Islet precursor cell (in vitro differentiated cells): ENCODE data around the gene KPTN.
"Not testable (repeated sequence)": the region's sequence is repeated elsewhere in the genome, so short reads cannot be mapped to it uniquely, and the experiment has no call there.

ENCODE experiments used
- DNase-seq: peaks from one replicate; pipeline ENCODE4 v3.0.0-alpha.2; 2018

The KPTN gene

DNA sequence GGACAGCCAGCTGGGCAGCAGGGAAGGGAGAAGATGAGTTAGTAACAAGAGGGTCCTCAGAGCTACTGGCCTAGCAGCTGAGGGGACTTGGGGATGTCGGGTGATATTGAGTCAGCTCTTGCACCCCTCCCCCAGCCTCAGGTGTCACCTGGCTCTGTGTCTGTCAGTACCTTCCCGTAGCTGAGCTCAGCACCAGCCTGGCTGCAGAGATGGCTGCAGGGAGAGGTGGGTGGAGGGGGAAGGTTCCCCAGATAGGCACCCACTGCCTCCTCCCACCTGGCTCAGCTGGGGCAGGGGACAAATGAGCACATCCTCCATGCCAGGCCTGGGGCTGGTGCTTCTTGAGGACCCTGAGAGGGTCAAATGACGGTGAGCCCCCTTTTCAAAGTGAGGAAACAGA is 6.8 kb upstream of the KPTN start:
- DNase-seq: no peak

DNA sequence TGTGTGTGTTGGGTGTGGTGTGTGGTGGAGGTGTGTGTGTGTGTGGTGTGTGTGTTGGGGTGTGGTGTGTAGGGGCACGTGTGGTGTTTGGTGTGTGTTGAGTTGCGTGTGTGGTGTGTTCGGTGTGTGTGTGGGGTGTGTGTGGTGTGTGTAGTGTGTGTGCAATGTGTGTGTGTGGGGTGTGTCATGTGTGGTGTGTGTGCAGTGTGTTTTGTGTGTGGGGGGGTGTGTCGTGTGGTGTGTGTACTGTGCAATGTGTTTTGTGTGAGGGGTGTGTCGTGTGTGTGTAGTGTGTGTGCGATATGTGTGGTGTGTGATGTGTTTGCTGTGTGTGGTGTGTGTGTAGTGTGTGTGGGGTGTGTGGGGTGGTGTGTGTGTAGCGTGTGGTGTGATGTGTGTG is 6.0 kb upstream of the KPTN start:
- no peak for DNase-seq

DNA sequence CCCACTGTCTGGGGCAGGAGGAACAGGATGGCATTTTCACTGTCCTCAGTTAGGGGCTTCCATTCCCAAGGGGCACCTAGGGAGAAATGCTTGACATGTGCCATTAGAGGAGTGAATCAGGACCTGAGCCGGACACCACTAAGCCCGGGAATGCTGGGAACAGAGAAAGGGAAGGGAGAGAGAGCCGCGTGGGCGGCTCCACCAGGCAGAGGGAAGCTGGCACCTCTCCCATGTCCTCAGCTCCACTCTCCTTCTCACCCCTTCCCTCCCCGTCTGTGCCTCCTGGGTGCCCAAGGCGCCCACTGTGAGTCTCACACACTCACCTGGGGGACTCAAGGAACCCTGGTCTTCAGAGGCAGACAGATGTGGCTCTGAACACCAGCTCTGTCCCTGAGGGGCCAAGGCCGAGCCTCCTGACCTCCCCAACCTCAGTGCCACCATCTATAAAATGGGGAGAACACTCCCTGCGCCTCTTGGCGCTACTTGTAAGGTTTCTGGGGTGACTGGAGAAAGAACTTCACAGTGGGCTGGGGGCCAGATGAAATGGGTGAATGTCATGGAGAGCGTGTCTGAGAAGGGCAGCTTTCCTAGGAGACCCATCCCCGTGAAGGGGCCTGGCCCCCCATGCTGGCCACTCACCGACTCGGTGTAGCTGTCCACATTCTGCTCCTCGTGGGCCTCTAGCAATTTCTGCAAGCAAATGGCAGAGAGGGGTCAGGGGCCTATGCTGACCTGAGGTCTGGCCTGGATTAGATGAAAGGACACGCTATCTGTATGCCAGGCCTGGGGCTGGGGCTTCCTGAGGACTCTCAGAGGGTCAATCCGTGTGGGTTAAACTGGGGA is 5.3 kb upstream of the KPTN start:
- no peak for DNase-seq

DNA sequence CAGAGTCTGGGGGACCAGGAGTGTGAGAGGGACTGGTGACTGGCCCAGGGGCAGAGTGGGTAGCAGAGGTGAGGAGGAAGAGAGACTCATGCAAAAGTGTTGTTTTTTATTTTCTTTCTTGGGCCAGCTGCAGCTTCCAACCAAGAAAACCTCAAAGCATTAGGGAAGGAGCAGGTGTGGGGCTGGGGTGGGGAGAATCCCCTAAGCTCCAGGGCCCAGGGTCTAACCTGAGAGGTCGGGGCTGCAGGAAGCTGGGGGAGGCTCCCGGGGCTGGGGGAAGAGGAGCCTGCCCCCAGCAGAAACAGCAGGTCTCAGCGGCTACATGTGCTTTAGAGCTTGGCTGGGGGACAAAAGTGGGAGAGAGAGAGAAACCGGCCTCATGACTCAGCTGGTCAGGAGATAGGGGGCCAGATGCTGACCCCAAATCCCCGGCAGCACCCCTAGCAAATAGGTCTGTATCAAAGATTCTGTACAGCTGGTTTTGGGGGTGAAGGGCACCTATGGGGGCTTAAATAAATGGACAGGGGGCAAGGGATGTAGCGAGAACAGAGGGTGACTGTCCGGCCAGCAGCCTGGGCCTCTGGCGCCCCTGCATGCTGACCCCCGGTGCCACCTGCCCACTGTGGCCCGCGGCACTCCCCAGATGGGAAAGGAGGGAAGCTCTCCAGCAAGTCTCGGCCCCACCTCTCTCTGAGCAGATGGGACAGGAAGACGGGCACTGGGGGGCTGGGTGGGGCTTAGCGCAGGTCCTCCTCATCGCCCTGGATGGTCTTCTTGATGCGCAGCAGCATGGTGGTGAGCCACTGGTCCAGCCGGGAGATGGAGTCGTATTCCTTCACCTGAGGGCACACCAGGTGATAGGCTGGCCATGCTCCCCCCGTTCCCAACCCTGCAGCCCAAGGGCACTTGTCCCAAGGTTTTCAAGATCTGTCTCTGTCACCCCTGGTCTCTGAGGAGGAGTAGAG is 3.8 kb upstream of the KPTN start:
- DNase-seq: no peak

DNA sequence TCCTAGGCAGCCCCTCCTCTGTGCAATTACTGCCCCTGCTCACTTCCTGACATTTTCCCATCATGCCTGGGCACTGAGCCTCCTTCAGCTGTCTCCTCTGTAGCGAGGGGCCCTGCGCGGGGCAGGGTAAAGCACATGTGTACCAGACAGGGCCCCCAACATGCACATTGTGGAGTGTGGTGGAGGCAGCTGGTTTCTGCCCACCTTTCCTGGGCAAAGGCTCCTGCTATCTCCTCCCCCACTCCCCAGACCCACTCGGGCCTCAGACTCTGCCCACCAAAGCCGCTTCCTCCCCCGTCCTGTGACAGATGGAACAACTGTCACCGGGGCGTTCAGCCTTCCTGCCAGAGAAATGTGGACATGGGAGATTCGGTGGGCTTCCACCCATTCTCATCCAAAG is 2.9 kb upstream of the KPTN start:
- no peak for DNase-seq

DNA sequence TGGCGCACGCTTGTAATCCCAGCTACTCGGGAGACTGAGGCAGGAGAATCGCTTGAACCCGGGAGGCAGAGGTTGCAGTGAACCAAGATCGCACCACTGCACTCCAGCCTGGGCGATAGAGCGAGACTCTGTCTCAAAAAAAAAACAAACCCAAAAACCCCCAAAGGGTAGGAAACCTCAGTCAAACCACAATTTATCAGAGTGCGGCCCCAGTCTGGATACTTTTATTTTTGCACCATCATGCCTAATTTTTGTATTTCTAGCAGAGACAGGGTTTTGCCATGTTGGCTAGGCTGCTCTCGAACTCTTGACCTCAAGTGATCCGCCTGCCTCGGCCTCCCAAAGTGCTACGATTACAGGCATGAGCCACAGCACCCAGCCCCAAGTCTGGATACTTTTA is 2.2 kb upstream of the KPTN start:
- not testable (repeated sequence) for DNase-seq

DNA sequence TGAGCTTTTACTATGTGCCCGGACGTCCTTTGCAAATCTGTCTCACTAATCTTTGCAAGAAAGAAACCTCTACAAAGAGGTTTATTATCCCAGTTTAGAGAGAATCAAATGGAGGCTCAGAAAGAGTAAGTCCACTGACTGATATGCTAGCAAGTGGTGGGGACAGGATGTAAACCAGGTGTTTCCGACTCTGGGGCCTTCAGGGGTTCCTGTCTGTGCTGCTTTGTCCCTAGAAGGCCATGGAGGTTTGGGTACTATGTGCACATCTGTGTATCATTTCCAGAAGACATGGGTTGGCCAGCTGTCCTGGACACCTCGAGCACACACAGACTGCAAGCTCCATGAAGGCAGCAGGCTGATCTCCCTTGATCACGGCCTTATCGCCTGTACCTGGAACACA is 1.2 kb upstream of the KPTN start:
- DNase-seq: no peak

DNA sequence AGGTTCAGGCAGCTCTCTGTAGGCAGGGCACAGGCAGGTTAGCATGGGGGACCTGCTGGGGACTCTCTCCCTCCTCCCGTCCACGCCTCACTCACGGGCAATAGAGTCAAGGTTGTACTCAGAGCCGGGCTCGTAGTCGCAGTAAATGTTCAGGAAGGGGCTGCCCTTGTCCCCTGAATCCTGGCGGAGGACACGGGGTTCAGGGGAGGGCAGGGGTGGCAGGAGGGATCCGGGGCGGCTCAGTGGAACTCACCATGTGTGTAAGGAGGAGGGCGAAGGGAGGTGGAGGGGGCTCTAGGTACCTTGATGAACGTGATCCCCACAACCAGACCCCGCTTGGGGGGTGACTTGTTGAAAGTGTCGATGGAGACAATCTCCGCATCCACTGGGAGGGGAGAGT is 819 bp downstream of the KPTN start:
- DNase-seq: no peak

DNA sequence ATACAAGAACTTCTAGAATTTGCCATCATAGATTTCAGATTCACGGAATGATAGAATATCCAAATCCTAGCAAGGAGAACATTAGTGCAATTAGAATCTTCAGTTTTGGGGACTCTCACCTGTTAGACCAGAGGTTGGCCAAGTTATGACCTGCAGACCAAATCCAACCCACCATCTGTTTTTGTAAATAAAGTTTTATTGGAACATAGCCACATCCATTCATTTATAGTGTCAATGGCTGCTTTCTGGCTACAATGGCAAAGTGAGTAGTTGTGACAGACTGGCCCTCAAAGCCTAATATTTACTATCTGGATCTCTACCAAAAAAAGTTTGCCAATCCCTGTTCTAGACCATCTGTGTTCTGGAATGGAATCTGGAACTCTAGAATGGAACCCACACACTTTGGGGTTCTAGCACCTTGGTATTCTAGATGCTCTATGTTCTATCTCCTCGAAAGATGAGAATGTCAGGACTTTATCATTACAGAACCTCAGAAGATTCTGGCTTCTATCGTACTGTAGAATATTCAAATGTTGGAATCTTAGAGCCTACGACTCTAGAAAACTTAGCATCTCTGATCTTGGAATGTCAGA is 2.5 kb downstream of the KPTN start:
- no peak for DNase-seq

DNA sequence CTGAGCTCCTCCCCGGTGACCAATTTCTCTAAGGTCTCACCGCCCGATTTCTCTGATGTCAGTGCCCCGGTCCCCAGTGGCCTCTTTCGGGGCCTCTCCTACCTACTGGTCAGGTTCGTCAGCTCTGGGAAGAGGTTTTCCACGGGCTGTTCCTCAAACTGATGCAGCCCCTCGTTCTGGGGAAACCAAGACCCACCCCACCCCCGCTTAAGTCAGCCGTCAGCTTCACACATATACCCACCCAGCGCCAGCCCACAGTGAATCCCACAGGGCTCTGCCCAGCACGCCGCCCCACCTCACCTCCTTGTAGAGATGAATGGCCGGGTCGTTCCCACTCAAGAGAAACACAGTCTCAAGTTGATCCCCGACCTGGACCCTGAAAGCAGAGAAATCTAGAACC is 3.4 kb downstream of the KPTN start:
- DNase-seq: no peak

DNA sequence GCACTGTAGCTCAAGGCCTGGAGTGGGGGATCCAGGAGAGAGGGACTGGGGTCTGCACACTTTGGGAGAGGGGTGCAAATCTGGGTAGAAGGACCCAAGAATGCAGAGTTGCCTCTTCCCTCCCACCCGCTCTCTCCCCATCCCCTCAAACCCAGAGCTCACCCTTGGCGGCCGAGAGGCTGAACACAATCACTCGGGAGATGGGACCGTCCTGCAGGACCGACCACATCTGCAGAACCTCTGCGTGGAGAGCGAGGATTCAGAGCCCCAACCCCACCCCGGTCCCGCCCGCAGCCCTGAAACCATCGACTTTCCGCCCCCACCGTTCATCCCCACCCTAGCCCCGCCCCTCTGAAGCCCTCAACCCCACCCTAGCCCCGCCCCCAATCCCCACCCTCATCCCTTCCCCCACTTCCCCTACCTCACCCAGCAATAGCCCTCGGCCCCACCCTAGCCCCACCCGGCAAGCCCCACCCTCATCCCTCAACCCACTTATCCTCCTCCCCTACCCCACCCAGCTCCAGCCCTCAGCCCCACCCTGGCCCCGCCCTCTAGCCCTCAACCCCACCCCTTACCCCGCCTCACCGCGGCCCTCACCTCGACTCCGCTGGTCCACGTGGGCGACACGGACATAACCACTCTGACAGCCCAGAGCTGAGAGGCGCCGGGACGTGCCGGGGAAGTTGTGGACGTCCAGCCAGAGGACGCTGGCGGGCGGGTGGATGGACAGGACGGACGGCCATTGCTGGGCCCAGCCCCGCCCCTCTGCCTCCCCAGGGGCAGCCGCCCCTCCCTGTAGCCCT is 4.1 kb downstream of the KPTN start:
- DNase-seq: peak; percentile 77

DNA sequence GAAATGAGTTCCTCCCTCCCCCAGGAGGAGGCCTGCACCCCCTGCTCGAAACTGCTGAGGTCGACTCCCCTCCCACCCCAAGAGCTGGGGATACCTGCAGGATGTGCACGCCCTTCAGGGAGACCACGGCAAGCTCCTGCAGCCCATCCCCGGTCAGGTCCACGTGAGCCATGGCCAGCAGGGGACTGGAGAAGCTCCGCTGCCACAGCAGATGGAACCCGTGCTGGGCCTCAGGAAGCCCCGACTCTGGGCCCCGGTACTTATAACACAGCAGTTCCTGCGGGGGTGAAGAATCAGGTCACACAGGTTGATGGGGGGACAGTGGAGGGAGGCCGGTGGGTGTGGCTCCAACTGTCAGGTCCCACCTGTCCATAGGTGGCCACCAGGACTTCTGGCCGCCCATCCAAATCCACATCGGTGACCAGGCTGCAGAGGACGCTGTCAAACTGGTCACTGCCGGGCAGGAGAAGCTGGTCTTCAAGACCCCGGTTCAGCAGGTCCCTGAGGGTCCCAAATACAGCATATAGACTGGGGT is 7.5 kb downstream of the KPTN start:
- DNase-seq: no peak

DNA sequence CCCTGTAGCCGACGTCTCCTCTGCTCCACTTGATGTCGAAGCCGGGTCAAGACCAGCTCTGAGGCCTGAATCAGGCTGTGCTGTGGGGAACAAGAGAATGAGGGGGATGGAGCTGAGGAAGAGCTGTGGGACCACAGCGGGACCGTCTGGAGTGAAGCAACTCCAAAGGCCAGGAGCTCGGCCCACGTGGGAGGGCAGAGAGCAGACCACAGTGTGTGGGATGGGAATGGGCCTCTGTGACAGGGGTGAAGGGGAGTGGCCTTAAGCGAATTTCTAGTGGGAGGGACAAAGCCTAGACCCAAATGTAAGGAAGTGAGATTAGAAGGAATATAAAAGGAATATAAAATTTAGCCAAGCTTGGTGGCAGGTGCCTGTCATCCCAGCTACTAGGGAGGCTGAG is 8.6 kb downstream of the KPTN start:
- DNase-seq: no peak

DNA sequence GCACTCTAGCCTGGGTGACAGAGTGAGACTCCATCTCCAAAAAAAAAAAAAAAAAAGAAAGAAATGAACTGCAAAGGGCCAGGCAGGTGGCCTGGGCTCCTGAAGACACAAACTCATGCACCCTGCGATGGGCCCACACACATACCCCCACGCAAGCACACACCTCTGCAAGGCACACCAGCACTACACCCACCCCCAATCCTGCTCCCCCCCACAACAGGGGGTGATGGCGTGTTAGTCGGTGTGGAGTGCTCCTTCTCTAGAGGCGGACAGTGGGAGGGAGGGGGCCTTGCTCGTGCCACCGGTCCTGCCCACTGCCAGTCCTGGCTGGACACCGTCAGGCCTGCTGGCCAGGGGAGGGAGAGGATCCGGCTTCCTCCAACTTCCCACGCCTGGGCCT is 10.7 kb downstream of the KPTN start:
- DNase-seq: no peak

DNA sequence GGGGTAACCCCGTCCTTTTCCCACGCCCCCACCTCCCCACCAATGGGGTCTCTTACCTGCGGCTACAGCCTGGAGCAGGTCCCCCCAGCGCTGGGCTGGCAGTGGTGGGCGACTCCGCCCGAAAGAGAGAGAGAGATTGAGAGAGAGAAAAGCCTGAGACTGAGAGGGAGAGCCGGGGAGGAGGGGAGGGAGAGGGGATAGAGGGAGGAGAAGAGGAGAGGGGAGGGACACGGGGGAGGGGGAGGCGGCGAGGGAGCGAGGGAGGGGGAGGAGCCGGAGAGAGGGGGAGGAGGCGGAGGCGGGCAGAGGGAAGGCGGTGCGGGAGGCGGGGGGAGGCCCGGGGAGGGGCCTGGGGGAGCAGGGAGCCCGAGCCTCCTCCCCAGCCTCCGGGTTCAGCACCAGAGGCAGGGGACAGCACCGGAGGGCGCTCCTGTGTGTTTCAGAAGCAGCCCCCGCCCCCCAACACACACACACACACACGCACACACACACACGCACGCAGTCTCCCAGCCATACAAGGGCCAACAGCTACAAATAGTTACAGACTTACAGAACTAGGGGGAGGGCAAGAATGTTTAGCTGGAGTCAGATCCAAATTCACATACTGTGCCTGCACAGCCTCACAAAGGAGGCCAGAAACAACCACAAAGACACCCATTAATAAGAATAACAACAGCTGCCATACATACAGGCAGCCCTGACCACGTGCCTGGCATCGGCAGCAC is 12.1 kb downstream of the KPTN start, which contains the start of gene SLC8A2:
Gene SLC8A2, minus strand, starts transcription at position 161 of the 725 bp plus-strand sequence. CDS start 5,490 bp downstream, outside the sequence.
- peak; percentile 97 for DNase-seq

DNA sequence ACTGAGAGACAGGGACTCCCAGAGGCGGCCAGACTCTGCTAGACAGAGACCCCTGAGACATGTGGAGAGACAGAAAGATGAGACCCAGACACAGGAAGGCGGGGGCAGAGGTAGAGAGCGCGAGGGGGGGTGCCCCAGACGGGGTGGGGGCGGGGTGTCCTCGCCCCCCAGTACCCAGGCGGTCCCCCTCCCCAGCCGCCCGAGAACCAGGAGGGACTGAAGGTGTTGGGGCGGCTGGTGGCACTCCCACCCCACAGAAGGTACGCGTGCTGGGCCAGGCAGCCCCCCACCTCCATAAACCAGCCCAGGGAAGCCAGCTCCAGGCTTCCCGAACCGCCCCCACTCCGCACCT is 12.7 kb downstream of the KPTN start:
- no peak for DNase-seq

DNA sequence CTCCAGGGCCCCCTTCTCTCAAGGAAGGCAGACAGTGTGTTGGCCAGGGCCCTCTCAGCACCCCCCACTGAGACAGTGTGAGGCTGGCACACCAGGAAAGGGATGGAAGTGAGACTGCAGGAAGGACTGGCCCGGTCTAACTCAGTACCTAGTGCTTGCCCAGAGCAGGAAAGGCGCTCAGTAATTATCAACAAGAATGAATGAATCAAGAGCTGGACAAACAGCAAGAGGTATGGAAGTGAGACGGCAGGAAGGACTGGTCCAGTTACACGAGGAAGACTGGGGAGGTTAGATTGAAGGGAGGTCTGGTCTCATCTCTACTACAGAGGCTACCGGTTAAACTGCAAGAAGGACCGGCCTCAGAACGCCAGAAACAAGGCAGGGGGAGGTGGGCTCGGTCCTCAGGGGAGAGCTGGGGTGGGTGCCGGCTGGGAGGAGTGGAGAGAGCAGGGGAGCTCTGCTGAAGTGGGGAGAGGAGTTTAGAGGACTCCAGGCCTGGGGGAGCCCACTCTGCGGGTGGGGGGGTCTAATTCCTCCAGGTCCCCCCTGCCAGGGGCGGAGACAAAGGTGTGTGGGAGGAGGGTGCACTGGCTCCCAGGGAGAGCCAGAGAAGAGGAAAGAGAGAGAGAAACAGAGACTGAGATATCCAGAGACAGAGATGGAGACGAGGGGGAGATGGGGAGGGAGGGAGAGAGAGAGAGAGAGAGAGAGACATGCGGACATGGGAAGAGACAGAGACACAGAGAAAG is 13.4 kb downstream of the KPTN start:
- DNase-seq: no peak

DNA sequence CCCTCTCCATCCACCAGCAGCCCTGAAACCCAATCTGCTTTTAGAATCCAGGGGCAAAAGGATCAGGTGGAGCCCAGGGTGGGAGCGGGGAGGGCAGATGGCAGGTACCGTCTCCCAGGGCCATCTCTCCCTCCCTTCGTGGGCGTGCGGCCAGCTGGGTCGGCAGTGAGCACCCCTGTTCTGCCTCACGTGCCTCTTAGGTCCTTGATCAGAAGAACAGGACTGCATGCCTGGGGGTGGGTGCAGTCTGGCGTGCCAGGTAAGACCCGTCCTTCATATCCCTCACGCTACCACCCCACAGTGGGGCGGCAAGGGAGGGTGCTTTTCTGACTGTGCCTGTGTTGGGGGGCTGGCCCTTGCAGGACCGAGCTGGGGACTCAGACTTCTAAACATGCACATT is 14.3 kb downstream of the KPTN start:
- no peak for DNase-seq

DNA sequence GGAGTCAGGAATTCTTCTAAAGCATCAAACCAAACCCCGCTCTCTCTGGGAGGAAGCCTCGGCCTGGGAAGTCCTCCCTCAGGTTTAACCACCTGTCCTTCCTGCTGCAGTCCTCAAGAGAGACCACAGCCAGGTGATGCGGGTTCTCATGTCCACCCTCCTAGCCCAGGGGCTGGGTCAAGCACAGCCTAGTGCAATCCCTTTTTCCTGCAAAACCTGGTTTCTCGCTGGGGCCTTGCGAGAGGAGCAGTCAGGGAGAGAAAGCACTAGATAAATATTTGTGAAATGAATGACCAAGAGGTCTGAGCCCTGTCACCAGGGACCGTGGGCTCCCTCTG is 14.7 kb downstream of the KPTN start:
- peak; percentile 47 for DNase-seq

DNA sequence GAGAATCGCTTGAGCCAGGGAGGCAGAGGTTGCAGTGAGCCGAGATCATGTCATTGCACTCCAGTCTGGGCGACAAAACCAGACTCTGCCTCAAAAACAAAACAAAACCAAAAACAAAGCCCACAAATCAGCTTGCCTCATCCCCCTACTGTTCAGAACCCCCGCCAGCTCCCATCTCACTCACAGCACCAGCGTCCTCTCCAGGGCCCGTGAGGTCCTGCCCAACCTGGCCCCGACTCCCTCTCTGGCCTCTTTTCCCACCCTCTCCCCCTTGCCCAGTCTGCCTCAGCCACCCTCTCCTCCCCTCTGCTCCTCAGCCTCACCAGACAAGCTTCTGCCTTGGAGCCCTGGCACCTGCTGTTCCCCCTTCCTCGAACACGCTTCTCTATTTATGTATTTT is 16.1 kb downstream of the KPTN start:
- DNase-seq: peak; percentile 47

DNA sequence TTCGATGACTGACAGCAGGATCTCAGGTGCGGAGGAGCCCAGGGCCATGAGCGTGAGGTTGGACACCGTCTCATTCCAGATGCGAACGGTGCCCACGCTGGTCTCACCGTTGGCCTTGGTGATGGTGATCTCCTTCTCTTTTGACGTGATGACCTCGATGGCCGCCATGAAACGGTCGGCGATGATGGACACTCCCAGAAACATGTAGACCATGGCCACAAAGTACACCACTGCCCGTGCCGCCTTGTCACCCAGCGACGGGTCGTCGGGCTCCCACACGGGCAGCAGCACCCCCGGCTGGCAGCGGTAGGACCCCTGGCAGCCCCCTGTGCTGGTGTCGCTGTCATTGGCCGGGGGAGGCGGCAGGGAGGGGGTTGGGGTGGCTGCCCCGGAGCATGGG is 18.1 kb downstream of the KPTN start:
- DNase-seq: no peak
